Measurements from ENCODE around the gene RBM47. TPM values are rescaled to one million over a fixed set of nuclear protein-coding genes. Genes with fewer than 3 reads are reported as not detected.

The RBM47 gene
- total RNA-seq, 4 donors from 2014 or later, result 182 to 423 (median 320) TPM

- H3K27me3 ChIP-seq, result no peaks in the 10 kb centered on the region
- peaks cover 0 to 9% (median 0%) of the 10 kb centered on the region in 4 donors for H3K9me3 ChIP-seq
- H3K36me3 ChIP-seq, result no peaks in the 10 kb centered on the region
- H3K4me1 ChIP-seq, result no peaks in the 10 kb centered on the region
- DNase-seq, result no peak
- H3K4me3 ChIP-seq, result no peak overlapping the region
- TF ChIP-seq CTCF (IDR thresholded peaks at IDR 0.05) (no peak), POLR2A (IDR thresholded peaks at IDR 0.05) (no peak)
- no peak overlapping the region for H3K27ac ChIP-seq
These were observed 226.6 kb downstream of the RBM47 start for GRCh38 chr4:40403081-40403480.

- Histone ChIP-seq H3K4me3 (no peak overlapping the region), H3K9me3 (peaks cover 0 to 9% (median 0%) of the 10 kb centered on the region in 4 donors), H3K4me1 (no peaks in the 10 kb centered on the region), H3K36me3 (no peaks in the 10 kb centered on the region), H3K27me3 (no peaks in the 10 kb centered on the region), H3K27ac (no peak overlapping the region)
- TF ChIP-seq POLR2A (IDR thresholded peaks at IDR 0.05) (no peak), CTCF (IDR thresholded peaks at IDR 0.05) (no peak)
- DNase-seq, result no peak
These were observed 227.1 kb downstream of the RBM47 start for GRCh38 chr4:40402556-40402955.

GRCh38 chr4:40401631-40402030, 228.0 kb downstream of the RBM47 start:
- Histone ChIP-seq H3K9me3 (peaks cover 0 to 5% (median 0%) of the 10 kb centered on the region in 4 donors), H3K27ac (no peak overlapping the region), H3K4me3 (no peak overlapping the region), H3K4me1 (no peaks in the 10 kb centered on the region), H3K36me3 (no peaks in the 10 kb centered on the region), H3K27me3 (no peaks in the 10 kb centered on the region)
- TF ChIP-seq CTCF (IDR thresholded peaks at IDR 0.05) (no peak), POLR2A (IDR thresholded peaks at IDR 0.05) (no peak)
- no peak for DNase-seq

- TF ChIP-seq CTCF (IDR thresholded peaks at IDR 0.05) (no peak), POLR2A (IDR thresholded peaks at IDR 0.05) (no peak)
- DNase-seq, result no peak
- no peak overlapping the region for H3K27ac ChIP-seq
- no peaks in the 10 kb centered on the region for H3K4me1 ChIP-seq
- no peaks in the 10 kb centered on the region for H3K9me3 ChIP-seq
- H3K4me3 ChIP-seq, result no peak overlapping the region
- H3K36me3 ChIP-seq, result no peaks in the 10 kb centered on the region
- H3K27me3 ChIP-seq, result no peaks in the 10 kb centered on the region
These were observed 228.6 kb downstream of the RBM47 start for GRCh38 chr4:40401096-40401495.

- H3K4me3 ChIP-seq, result no peak overlapping the region
- H3K9me3 ChIP-seq, result no peaks in the 10 kb centered on the region
- DNase-seq, result no peak
- TF ChIP-seq CTCF (IDR thresholded peaks at IDR 0.05), result no peak
- H3K36me3 ChIP-seq, result no peaks in the 10 kb centered on the region
- H3K27me3 ChIP-seq, result no peaks in the 10 kb centered on the region
- no peak overlapping the region for H3K27ac ChIP-seq
- H3K4me1 ChIP-seq, result no peaks in the 10 kb centered on the region
These were observed 230.1 kb downstream of the RBM47 start for GRCh38 chr4:40399578-40399977.

All from Peyer's patch (tissue), 4 donors.